A549 (cell line): ENCODE data around the gene PCDHAC1. TPM values are rescaled to one million over a fixed set of nuclear protein-coding genes. Genes with fewer than 3 reads are reported as not detected.
"Not testable (repeated sequence)": the region's sequence is repeated elsewhere in the genome, so short reads cannot be mapped to it uniquely, and the experiment has no call there.

Experiments used
- ATAC-seq, 2 experiments: fragments of 200-7000 bp in 1 of 2; fragments of >200 bp in 1 of 2; cut with Nextera tagmentation in 1 of 2; cut with Tn5 transposase in 1 of 2; 3 replicates each; pipeline versions ENCODE4 v1.8.0 to v1.9.1; 2018 to 2020; ENCODE audit warnings: mild to moderate bottlenecking in 1 of 2, moderate library complexity in 1 of 2
- CTCF ChIA-PET: fragments of 300-600 bp; sonication (Branson Sonifier 250); formaldehyde crosslinking; extraction: SDS; loops from one replicate; lab custom pipeline; 2021; ENCODE audit warnings: antibody characterized with exemption, inconsistent platforms; lab: Yijun Ruan, JAX
- POLR2A ChIA-PET: fragments of 350-600 bp; formaldehyde crosslinking; extraction: SDS; loops from one replicate; lab custom pipeline; 2021; ENCODE audit warnings: antibody characterized with exemption, inconsistent platforms; lab: Yijun Ruan, JAX
- DNase-seq, 2 experiments: peaks; one replicate each; pipeline versions ENCODE4 v3.0.0 to v3.0.0-alpha.2; 2011 to 2016; ENCODE audit warnings: low read depth in 1 of 2, low spot score in 1 of 2
- FAIRE-seq: peaks from 2 replicates; lab custom pipeline; 2011; peaks lifted over from hg19 to GRCh38; lab: Jason Lieb, UNC
- H3K27ac ChIP-seq, 2 experiments: fragments of >200 bp; sonication (Bioruptor Twin); formaldehyde crosslinking; 3 replicates each; pipeline ENCODE4 v1.5.1; 2016 to 2017
- H3K4me1 ChIP-seq: fragments of >200 bp; sonication (Bioruptor Twin); formaldehyde crosslinking; 3 replicates; pipeline ENCODE4 v1.6.1; 2016
- H3K4me2 ChIP-seq: fragments of >200 bp; sonication (Bioruptor Twin); formaldehyde crosslinking; 3 replicates; pipeline ENCODE4 v1.6.1; 2016
- H3K4me3 ChIP-seq: fragments of >200 bp; sonication (Bioruptor Twin); formaldehyde crosslinking; 3 replicates; pipeline ENCODE4 v1.5.1; 2016
- H3K9me3 ChIP-seq: fragments of >200 bp; sonication (Bioruptor Twin); formaldehyde crosslinking; 3 replicates; pipeline ENCODE4 v1.6.1; 2016
- BHLHE40 ChIP-seq: IDR thresholded peaks from 2 replicates; pipeline ENCODE4 v1.6.1; 2012; ENCODE audit warnings: low read depth, low read length, inconsistent platforms
- CHD2 ChIP-seq: fragments of 150-350 bp; IDR thresholded peaks from 2 replicates; pipeline ENCODE4 v1.6.1; 2014; ENCODE audit warnings: low read length; ENCODE audit not compliant: partially characterized antibody
- CTCF ChIP-seq: fragments of >200 bp; sonication (Bioruptor Twin); formaldehyde crosslinking; IDR thresholded peaks from 3 replicates; pipeline ENCODE4 v1.5.1; 2016
- EHF ChIP-seq: fragments of 250-450 bp; sonication (Bioruptor Pico); IDR thresholded peaks from 2 replicates; pipeline ENCODE4 v1.5.0; 2020; ENCODE audit warnings: mild to moderate bottlenecking
- EHMT2 ChIP-seq: fragments of 200-600 bp; sonication (generic); IDR thresholded peaks from 2 replicates; pipeline ENCODE4 v1.6.1; 2016; ENCODE audit warnings: antibody characterized with exemption, low read depth, mild to moderate bottlenecking, moderate library complexity
- ESRRA ChIP-seq: fragments of 150-350 bp; IDR thresholded peaks from 2 replicates; pipeline ENCODE4 v1.6.1; 2014; ENCODE audit warnings: mild to moderate bottlenecking, low read length, borderline replicate concordance
- HOXB5 ChIP-seq: fragments of 250-450 bp; sonication (Bioruptor Pico); IDR thresholded peaks from 2 replicates; pipeline ENCODE4 v1.5.0; 2020; ENCODE audit warnings: mild to moderate bottlenecking, moderate library complexity
- JUNB ChIP-seq: fragments of >200 bp; sonication (Bioruptor Twin); formaldehyde crosslinking; IDR thresholded peaks from 2 replicates; pipeline ENCODE4 v1.6.1; 2016
- NPAS2 ChIP-seq: fragments of 250-450 bp; sonication (Bioruptor Pico); IDR thresholded peaks from 2 replicates; pipeline ENCODE4 v1.8.0; 2022; ENCODE audit warnings: mild to moderate bottlenecking, moderate library complexity, borderline replicate concordance
- POLR2A ChIP-seq: IDR thresholded peaks from 2 replicates; pipeline ENCODE4 v1.6.1; 2012; ENCODE audit warnings: mild to moderate bottlenecking, low read length
- POLR2AphosphoS2 ChIP-seq: conservative IDR thresholded peaks from 2 replicates; pipeline ENCODE4 v1.6.1; 2012; ENCODE audit warnings: low read length, improper control_type of control experiment, inconsistent platforms
- RAD21 ChIP-seq, 2 experiments: fragments of >200 bp in 1 of 2; sonication (Bioruptor Twin) in 1 of 2; formaldehyde crosslinking in 1 of 2; IDR thresholded peaks in 1 of 2; conservative IDR thresholded peaks in 1 of 2; 2 replicates in 1 of 2; 3 replicates in 1 of 2; pipeline ENCODE4 v1.6.1; 2012 to 2018; ENCODE audit warnings: inconsistent platforms in 1 of 2
- RARB ChIP-seq: fragments of 250-450 bp; sonication (Bioruptor Pico); IDR thresholded peaks from 2 replicates; pipeline ENCODE4 v1.8.0; 2021; ENCODE audit warnings: mild to moderate bottlenecking, moderate library complexity
- RCOR1 ChIP-seq: fragments of 150-350 bp; IDR thresholded peaks from 2 replicates; pipeline ENCODE4 v1.6.1; 2014; ENCODE audit warnings: antibody characterized with exemption, low read length, low read depth
- REST ChIP-seq: fragments of 200-600 bp; sonication (generic); IDR thresholded peaks from 2 replicates; pipeline ENCODE4 v1.6.1; 2016; ENCODE audit warnings: antibody characterized with exemption, mild to moderate bottlenecking, moderate library complexity
- TFCP2L1 ChIP-seq: fragments of 250-450 bp; sonication (Bioruptor Pico); IDR thresholded peaks from 2 replicates; pipeline ENCODE4 v1.5.0; 2021; ENCODE audit warnings: mild to moderate bottlenecking
- ZFP36 ChIP-seq: fragments of 450-650 bp; IDR thresholded peaks from 2 replicates; pipeline ENCODE4 v1.6.1; 2014; ENCODE audit warnings: borderline replicate concordance; ENCODE audit not compliant: partially characterized antibody
- WGBS: methylation state at CpG from one replicate; pipeline ENCODE4 v1.1.6; 2017; ENCODE audit errors: missing lambda C conversion rate; 5-methylcytosine and 5-hydroxymethylcytosine counted together
- polyA minus RNA-seq: library from RNA; depleted of rRNA, polyadenylated mRNA; stranded (reverse); fragments of >200 nt; gene quantifications from 2 replicates; pipeline ENCODE4 v1.2.3, GENCODE V29; 2011; rRNA and poly(A)+ RNA removed
- polyA plus RNA-seq, 4 experiments: library from polyadenylated mRNA; depleted of rRNA in 3 of 4; stranded (reverse); fragments of >200 nt; fragmentation: RNase III in 1 of 4; extraction: RNeasy Plus Mini Kit Qiagen cat#74134 plus additional on column Dnase treatment in 1 of 4; gene quantifications; 2 replicates in 3 of 4; 3 replicates in 1 of 4; pipeline ENCODE4 v1.2.3, GENCODE V29; 2011 to 2017

The PCDHAC1 gene
- polyA plus RNA-seq (2011; rRNA removed) = 3.3 and 3.5 TPM in 2 replicates
- polyA plus RNA-seq (2012; cell fraction: cytosol; rRNA removed) = 0.40 and 0.49 TPM in 2 replicates
- polyA plus RNA-seq (2012; cell fraction: nucleus; rRNA removed) = 0.32 and 0.53 TPM in 2 replicates
- 0.55 to 0.57 TPM (median 0.57 TPM) in 3 replicates for polyA plus RNA-seq (2017; fragmentation: RNase III; extraction: RNeasy Plus Mini Kit Qiagen cat#74134 plus additional on column Dnase treatment)
- 7.1 and 8.1 TPM in 2 replicates for polyA minus RNA-seq

- FAIRE-seq (no peak), ATAC-seq (peak; percentile 84 to 85), DNase-seq (peak in 1 of 2 experiments; percentile 47)
- H3K4me1 ChIP-seq = 0 out of 3 replicates have a peak, but pooled peaks cover 4% of the 10 kb centered on the region
- ChIA-PET POLR2A (interaction anchor here (0.9 to 2.1 kb wide), 5 partner anchors 45 to 115 kb away, joined by 3 to 30 read pairs (median 6); partner anchors contain the start of gene PCDHA5), CTCF (interaction anchor here (0.6 to 4.3 kb wide), 37 partner anchors 9 to 520 kb away, joined by 3 to 77 read pairs (median 6); partner anchors contain the start of genes PCDHA12, PCDHA13, PCDHA4 and PCDHA5)
- no peaks in the 10 kb centered on the region for H3K9me3 ChIP-seq
- WGBS = 25% methylated on average over 21 of the region's 41 CpGs
- H3K4me3 ChIP-seq = peak within 1 kb of the TSS; percentile 53
- TF ChIP-seq RCOR1 = no peak
- no peak for TF ChIP-seq CTCF
- TF ChIP-seq RAD21 (conservative IDR thresholded peaks at IDR 0.05 in 1 of 2, IDR thresholded peaks at IDR 0.05 in 1 of 2) = no peak
- no peak for TF ChIP-seq CHD2
- no peak for TF ChIP-seq REST
- no peak for TF ChIP-seq JUNB
- TF ChIP-seq TFCP2L1 (CRISPR knock-in tag) = no peak
- TF ChIP-seq NPAS2 = no peak
- TF ChIP-seq ZFP36 = no peak
- no peak for TF ChIP-seq BHLHE40
- TF ChIP-seq HOXB5 (CRISPR knock-in tag) = no peak
- TF ChIP-seq RARB (CRISPR knock-in tag) = no peak
- no peak for TF ChIP-seq ESRRA
- TF ChIP-seq EHF (CRISPR knock-in tag) = no peak
- TF ChIP-seq POLR2A = no peak
- no peak for TF ChIP-seq EHMT2
- TF ChIP-seq POLR2AphosphoS2 = no peak
- H3K27ac ChIP-seq = peak within 1 kb of the TSS; percentile 54 to 80
- H3K4me2 ChIP-seq = peak within 1 kb of the TSS; percentile 77
These were observed at the start of gene PCDHAC1 for GRCh38 chr5:140925806-140926442. Gene PCDHAC1 (plus strand): TSS chr5:140926299. CDS start chr5:140926893, 594 bp downstream.

GRCh38 chr5:140876541-140877261, 49.4 kb upstream of the PCDHAC1 start:
- H3K4me1 ChIP-seq, H3K4me3 ChIP-seq, DNase-seq, H3K9me3 ChIP-seq, FAIRE-seq, ATAC-seq, H3K4me2 ChIP-seq, H3K27ac ChIP-seq: not testable (repeated sequence)
- ChIA-PET CTCF (interaction anchor here (0.8 to 3.6 kb wide), 19 partner anchors 8 to 168 kb away, joined by 3 to 59 read pairs (median 6); partner anchors contain the start of genes PCDHA4, PCDHA5, PCDHAC1 and PCDHAC2), POLR2A (interaction anchor here (2.4 kb wide), 1 partner anchor 164 kb away, joined by 26 read pairs; no protein-coding TSS in a partner anchor)
- 91% methylated on average over 69 of the region's 80 CpGs for WGBS
